ENCODE measurements around the gene MBNL3.

- TF ChIP-seq CTCF (IDR thresholded peaks at IDR 0.05) (no peak), MXI1 (IDR thresholded peaks at IDR 0.05; ENCODE audit: low read depth, low read length) (no peak), EZH2phosphoT487 (IDR thresholded peaks at IDR 0.05; ENCODE audit: borderline replicate concordance, low read depth) (no peak), MAX (IDR thresholded peaks at IDR 0.05; ENCODE audit: low read depth) (no peak), FOXJ3 (CRISPR knock-in tag; IDR thresholded peaks at IDR 0.05) (no peak), EP300 (IDR thresholded peaks at IDR 0.05; ENCODE audit: borderline replicate concordance in 1 of 2, low read depth in 1 of 2, low read length in 1 of 2) (no peak), CHD2 (IDR thresholded peaks at IDR 0.05; ENCODE audit: low read length, partially characterized antibody) (no peak), MEF2A (IDR thresholded peaks at IDR 0.05; ENCODE audit: borderline replicate concordance, low read depth) (no peak), RXRA (IDR thresholded peaks at IDR 0.05; ENCODE audit: borderline replicate concordance, low read depth) (no peak), TAF1 (IDR thresholded peaks at IDR 0.05; ENCODE audit: borderline replicate concordance, low read depth, low read length) (no peak)
- TF ChIP-seq, protein P1, sequence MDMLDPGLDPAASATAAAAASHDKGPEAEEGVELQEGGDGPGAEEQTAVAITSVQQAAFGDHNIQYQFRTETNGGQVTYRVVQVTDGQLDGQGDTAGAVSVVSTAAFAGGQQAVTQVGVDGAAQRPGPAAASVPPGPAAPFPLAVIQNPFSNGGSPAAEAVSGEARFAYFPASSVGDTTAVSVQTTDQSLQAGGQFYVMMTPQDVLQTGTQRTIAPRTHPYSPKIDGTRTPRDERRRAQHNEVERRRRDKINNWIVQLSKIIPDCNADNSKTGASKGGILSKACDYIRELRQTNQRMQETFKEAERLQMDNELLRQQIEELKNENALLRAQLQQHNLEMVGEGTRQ (IDR thresholded peaks at IDR 0.05; ENCODE audit: borderline replicate concordance, low read depth, low read length), result no peak
These were observed 27.0 kb downstream of the MBNL3 start for GRCh38 chrX:132461886-132462285.
